Keratinocyte (primary cell): ENCODE measurements around the gene NFKBIZ. TPM values are rescaled to one million over a fixed set of nuclear protein-coding genes. Genes with fewer than 3 reads are reported as not detected.

Experiments used
- DNase-seq: peaks from one replicate; pipeline ENCODE4 v3.0.0-alpha.2; 2011; ENCODE audit warnings: low read depth, missing footprints, low spot score
- FAIRE-seq: peaks from 2 replicates; lab custom pipeline; 2011; peaks lifted over from hg19 to GRCh38; lab: Jason Lieb, UNC
- H2AFZ ChIP-seq: 2 replicates; pipeline ENCODE4 v1.6.0; 2012; ENCODE audit warnings: low read length, control low read depth, inconsistent platforms; ENCODE audit not compliant: control insufficient read depth
- H3K27ac ChIP-seq: 2 replicates; pipeline ENCODE4 v1.5.1; 2011; ENCODE audit warnings: low read length; ENCODE audit not compliant: control insufficient read depth, insufficient read depth
- H3K27me3 ChIP-seq: 3 replicates; pipeline ENCODE4 v1.6.0; 2011; ENCODE audit warnings: low read length; ENCODE audit not compliant: control insufficient read depth, insufficient read depth; ENCODE audit errors: extremely low read depth
- H3K36me3 ChIP-seq, 2 experiments: 2 replicates in 1 of 2; 3 replicates in 1 of 2; pipeline ENCODE4 v1.5.1; 2011; ENCODE audit warnings: low read length in 2 of 2, mild to moderate bottlenecking in 1 of 2; ENCODE audit not compliant: control insufficient read depth in 2 of 2, insufficient read depth in 2 of 2; ENCODE audit errors: extremely low read depth in 1 of 2
- H3K4me1 ChIP-seq: 3 replicates; pipeline ENCODE4 v1.5.1; 2011; ENCODE audit warnings: low read length; ENCODE audit not compliant: control insufficient read depth, insufficient read depth; ENCODE audit errors: extremely low read depth
- H3K4me2 ChIP-seq: 3 replicates; pipeline ENCODE4 v1.6.0; 2011; ENCODE audit warnings: low read depth, low read length; ENCODE audit not compliant: control insufficient read depth, insufficient read depth; ENCODE audit errors: extremely low read depth
- H3K4me3 ChIP-seq, 3 experiments: fragments of 200-600 bp in 1 of 3; sonication (generic) in 1 of 3; 2 replicates in 2 of 3; 3 replicates in 1 of 3; pipeline ENCODE4 v1.5.1; 2011 to 2016; ENCODE audit warnings: low read length in 3 of 3, mild to moderate bottlenecking in 3 of 3, control low read depth in 2 of 3, inconsistent platforms in 1 of 3, low read depth in 1 of 3, mixed read lengths in 1 of 3, mixed run types in 1 of 3, moderate library complexity in 1 of 3; ENCODE audit not compliant: control insufficient read depth in 2 of 3, insufficient read depth in 2 of 3; ENCODE audit errors: extremely low read depth in 1 of 3
- H3K79me2 ChIP-seq: 2 replicates; pipeline ENCODE4 v1.6.0; 2012; ENCODE audit warnings: low read length; ENCODE audit not compliant: control insufficient read depth, insufficient read depth
- H3K9ac ChIP-seq: 3 replicates; pipeline ENCODE4 v1.6.0; 2011; ENCODE audit warnings: low read length; ENCODE audit not compliant: control insufficient read depth, insufficient read depth; ENCODE audit errors: extremely low read depth
- H3K9me1 ChIP-seq: 3 replicates; pipeline ENCODE4 v1.6.0; 2011; ENCODE audit warnings: low read length; ENCODE audit not compliant: control insufficient read depth, insufficient read depth; ENCODE audit errors: extremely low read depth
- H3K9me3 ChIP-seq: 2 replicates; pipeline ENCODE4 v1.5.1; 2012; ENCODE audit warnings: low read depth, low read length; ENCODE audit not compliant: control insufficient read depth
- H4K20me1 ChIP-seq: 3 replicates; pipeline ENCODE4 v1.6.0; 2011; ENCODE audit warnings: low read length; ENCODE audit not compliant: control insufficient read depth, insufficient read depth; ENCODE audit errors: extremely low read depth
- CTCF ChIP-seq, 3 experiments: IDR thresholded peaks in 1 of 3; conservative IDR thresholded peaks in 1 of 3; optimal IDR thresholded peaks in 1 of 3; 2 replicates in 2 of 3; 3 replicates in 1 of 3; pipeline versions ENCODE3 to v1.5.1; 2011; ENCODE audit warnings: low read length in 3 of 3, mild to moderate bottlenecking in 3 of 3, moderate library complexity in 2 of 3, control low read depth in 1 of 3, inconsistent platforms in 1 of 3; ENCODE audit not compliant: insufficient read depth in 2 of 3; ENCODE audit errors: extremely low read depth in 1 of 3
- EZH2 ChIP-seq: IDR thresholded peaks from one replicate; pipeline ENCODE4 v1.6.1; 2012; ENCODE audit warnings: inconsistent platforms, mild to moderate bottlenecking, low read length, moderate library complexity
- dilution Hi-C: fragments of 300-500 bp; cut with MboI; formaldehyde crosslinking; loops from one replicate; pipeline ENCODE4 v1.7.0; 2020; ENCODE audit warnings: low sequenced_read_pairs; ENCODE audit not compliant: extremely low pct_ligation_motif_present
- polyA plus RNA-seq, 5 experiments: library from polyadenylated mRNA; depleted of rRNA in 3 of 5; stranded (reverse) in 3 of 5; stranded (forward) in 1 of 5; unstranded in 1 of 5; fragments of >200 nt; gene quantifications; 1 replicate in 1 of 5; 2 replicates in 3 of 5; 3 replicates in 1 of 5; pipeline versions ENCODE4 v1.2.1 to v1.2.3, GENCODE V29; 2011 to 2012; ENCODE audit warnings: missing spikeins in 2 of 5, low read depth in 1 of 5, low replicate concordance in 1 of 5

NFKBIZ gene
- polyA plus RNA-seq, 1 donor (not counting 4 experiments of a cell fraction or from before 2014, with no cell fraction given): 88.9 TPM

DNA sequence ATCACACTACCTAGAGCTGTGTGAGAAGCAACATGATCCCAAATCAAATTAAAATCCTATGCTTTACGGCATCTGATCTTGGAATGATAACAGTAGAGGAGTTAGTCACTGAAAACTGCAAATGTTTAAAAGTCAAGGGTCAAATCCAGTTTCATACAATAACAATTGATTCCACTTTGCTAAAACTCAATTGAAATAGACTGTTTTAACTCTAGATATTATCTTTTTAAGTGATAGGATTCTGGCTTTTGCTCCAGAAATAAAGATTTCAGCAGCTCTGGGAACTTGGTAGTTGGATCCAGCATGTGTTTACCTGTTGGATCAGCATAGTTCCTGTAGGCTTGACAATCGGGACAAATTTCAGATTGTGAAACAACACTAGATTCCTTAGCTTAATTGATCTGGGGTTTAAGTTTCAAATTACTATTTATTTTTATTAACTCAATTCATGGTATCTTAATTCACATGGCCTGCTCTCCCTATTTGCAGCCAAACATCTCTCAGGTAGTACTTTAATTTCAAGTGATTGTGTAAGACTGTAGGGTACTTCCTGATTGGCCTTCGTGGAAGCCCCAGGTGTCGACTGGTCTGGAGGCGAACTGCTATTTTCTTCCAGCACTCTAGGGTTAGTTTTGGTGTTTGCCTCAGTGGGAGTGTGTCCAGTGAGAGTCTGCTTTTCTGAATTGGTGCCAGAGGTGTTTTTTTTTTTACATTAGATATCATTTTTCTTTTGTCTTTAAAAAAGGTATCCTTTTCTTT lies 16.6 kb downstream of the NFKBIZ start:
- no peak overlapping the region for H3K27ac ChIP-seq

DNA sequence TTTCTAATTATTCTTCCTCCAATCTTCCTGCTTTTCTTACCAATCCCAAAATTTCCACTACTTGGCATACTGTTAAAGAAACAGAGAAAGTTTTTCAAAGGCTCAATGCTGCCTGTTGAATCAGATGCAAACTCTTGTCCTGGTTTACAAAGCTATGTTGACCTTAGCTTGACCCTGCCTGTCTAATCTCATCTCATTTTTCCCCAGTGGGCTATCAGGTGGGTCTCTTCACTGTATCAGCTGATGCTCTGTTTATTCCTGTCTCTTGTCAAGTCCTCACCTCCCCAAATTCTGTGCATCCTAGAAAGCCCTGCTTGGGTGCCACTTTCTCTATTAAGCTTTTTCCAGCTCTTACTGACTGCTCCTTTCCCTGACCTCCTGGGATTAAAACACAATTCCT lies 18.2 kb downstream of the NFKBIZ start:
- Histone ChIP-seq H2AFZ (no peak overlapping the region), H3K79me2 (no peaks in the 10 kb centered on the region), H3K4me3 (no peak overlapping the region), H4K20me1 (no peaks in the 10 kb centered on the region), H3K27me3 (no peaks in the 10 kb centered on the region), H3K4me1 (peaks cover 17% of the 10 kb centered on the region), H3K9ac (no peak overlapping the region), H3K27ac (no peak overlapping the region), H3K36me3 (no peaks in the 10 kb centered on the region), H3K9me3 (no peaks in the 10 kb centered on the region), H3K9me1 (no peaks in the 10 kb centered on the region), H3K4me2 (no peak overlapping the region)
- DNase-seq (no peak), FAIRE-seq (no peak)
- dilution Hi-C loops: no loop called here
- no peak for TF ChIP-seq EZH2
- TF ChIP-seq CTCF (optimal IDR thresholded peaks at IDR 0.05 in 1 of 3, IDR thresholded peaks at IDR 0.05 in 1 of 3, conservative IDR thresholded peaks at IDR 0.05 in 1 of 3; ENCODE audit: extremely low read depth in 1 of 3, insufficient read depth in 2 of 3, low read length in 3 of 3): no peak

More for the DNA sequence above, 16.6 kb downstream of the NFKBIZ start:
- no peaks in the 10 kb centered on the region for H3K9me1 ChIP-seq
- H3K27me3 ChIP-seq: no peaks in the 10 kb centered on the region
- H2AFZ ChIP-seq: peak overlapping the region; percentile 14
- no peak overlapping the region for H3K4me3 ChIP-seq
- peaks cover 17% of the 10 kb centered on the region for H3K4me1 ChIP-seq
- DNase-seq: no peak
- no peaks in the 10 kb centered on the region for H3K79me2 ChIP-seq
- no peak overlapping the region for H3K9ac ChIP-seq
- TF ChIP-seq EZH2: no peak
- TF ChIP-seq CTCF (optimal IDR thresholded peaks at IDR 0.05 in 1 of 3, IDR thresholded peaks at IDR 0.05 in 1 of 3, conservative IDR thresholded peaks at IDR 0.05 in 1 of 3; ENCODE audit: extremely low read depth in 1 of 3, insufficient read depth in 2 of 3, low read length in 3 of 3): no peak
- no peak overlapping the region for H3K4me2 ChIP-seq
- FAIRE-seq: peak; percentile 9
- H3K36me3 ChIP-seq: no peaks in the 10 kb centered on the region
- no peaks in the 10 kb centered on the region for H4K20me1 ChIP-seq
- H3K9me3 ChIP-seq: no peaks in the 10 kb centered on the region
- dilution Hi-C loops: no loop called here
